HG02938 (cell line): ENCODE data around the gene EIF3F.
A peak's percentile ranks its signal among the peaks of the same experiment; 100 is the strongest.

ENCODE experiments used
- ATAC-seq: cut with Tn5 transposase; IDR thresholded peaks from one replicate; pipeline ENCODE4 v1.9.1; 2021; ENCODE audit warnings: mild to moderate bottlenecking, moderate library complexity; ENCODE audit not compliant: unreplicated experiment

The EIF3F gene

DNA sequence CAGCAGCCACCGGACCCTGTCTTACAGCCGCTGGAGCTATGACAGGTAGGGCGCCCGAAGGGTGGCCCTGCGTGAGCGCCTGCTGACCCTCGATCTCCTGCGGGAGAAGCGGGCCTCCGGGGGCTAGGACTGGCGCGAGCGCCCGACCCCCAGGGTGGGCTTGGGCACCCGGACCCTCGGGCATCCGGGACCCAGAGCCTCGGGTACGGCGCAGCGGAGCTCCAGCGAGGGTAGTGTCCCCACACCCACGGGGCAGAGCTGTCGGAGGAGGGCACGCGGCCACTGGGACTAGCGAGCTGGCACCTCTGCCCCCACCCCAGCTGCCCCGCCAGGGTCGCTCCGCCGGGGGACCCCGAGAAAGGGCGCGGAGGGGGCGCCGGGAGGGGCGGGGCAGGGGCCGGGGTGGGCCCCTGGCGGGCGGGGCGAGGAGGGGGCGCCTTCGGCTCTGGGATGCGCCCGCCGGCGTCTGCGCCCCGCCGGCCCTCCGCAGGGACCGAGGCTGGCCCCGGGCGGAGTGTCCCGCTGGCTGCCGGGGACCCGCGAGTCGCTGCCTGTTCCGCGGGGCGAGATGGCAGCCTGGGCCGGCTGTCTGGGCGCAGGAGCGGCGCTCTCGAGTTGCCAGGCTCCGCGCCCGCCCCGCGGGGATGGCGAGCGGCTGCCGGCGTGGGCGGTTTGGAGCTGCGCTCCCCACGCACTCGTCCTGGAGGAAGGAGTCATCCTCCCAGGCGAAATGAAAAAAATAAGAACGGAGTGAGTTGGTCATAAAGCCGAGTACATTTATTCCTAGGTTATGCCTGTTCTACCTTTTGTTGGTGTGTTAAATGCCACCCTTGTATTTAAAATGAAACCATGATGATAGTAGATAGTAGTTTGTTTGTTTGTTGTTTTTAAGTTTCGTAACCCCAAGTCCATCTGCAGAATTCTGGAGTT, 32.4 kb downstream of the EIF3F start:
- no peak for ATAC-seq

DNA sequence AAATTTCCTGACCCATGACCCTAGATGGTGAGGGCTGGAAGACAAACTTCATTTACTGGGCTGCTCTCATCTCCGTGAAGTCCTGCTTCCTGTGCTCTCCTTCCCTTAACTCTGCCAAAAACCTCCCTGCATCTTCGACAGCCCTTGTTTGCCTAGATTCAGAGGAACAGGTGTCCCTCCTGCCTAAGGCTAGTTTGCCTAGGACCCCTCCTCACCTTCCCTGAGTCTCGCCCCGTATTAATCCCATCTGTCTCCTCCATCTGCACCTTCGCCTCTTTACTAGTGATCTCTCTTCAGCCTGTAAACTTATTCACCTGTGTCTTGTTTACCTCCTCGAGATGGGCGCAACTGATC, 33.1 kb downstream of the EIF3F start:
- no peak for ATAC-seq

DNA sequence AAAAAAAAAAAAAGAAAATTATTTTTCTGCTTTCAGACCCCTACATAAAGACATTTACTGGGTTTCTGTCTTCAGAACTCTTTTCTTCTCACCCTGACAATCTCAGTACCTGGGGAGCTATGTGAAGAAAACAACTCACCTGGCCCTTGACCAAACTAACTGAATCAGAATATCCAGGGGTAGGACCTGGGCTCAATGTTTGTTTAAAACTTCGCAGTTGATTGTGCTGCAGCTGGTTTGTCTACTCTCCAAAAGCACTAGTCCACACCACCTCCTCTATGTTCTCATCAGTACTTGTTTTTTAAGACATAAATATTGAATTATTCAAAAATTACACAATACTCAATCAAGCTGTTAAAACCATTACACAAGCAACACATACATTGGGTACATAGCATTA, 34.8 kb downstream of the EIF3F start:
- no peak for ATAC-seq

DNA sequence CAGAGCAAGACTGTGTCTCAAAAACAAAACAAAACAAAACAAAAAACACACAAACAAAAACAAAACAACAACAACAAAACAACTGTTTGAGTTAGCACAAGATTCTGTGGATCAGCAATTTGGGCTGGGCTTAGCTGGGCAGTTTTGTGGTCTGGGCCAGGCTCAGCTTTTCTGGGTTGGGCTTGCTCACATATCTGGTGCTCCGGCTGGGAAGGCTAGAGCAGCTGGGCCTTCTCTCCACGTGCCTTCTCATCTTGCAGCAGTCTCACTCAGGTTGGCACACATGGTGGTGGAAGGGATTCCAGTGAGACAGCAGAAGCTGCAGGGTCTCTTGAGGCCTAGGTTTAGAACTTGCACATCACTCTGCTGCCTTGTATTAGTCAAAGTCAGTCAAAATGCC, 35.7 kb downstream of the EIF3F start:
- ATAC-seq = no peak

DNA sequence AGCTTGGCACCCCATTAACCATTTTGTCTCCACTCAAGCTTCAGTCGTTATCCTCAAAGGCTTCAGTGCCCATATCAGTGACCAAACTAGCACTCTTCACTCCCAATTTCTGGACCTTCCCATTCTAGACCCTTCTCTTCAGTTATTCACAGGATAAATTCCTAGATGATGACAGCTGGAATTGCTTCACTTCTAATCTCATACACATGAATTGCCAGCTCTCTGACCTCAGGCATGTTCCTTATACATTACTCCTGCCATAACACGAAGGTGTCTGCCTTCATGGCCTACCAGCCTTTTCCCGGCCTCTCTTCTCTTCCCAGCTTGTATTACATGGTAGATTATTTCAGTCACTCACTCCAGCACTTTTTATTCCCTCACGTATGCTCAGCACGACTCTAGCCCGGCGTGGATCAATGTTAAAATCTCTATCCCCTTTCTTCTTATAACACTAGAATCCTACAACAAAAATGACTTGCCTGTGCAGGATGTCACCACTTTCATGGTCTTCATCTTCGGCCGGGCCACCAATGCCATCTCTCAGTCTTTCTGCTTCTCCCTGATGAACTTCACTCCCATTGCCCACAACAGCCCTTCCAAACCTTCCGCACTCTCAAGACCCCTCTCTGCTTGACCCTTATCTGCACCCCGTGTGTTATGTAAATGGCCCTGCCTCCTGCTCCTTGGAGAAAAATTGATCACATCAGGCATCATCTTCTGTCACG, 36.9 kb downstream of the EIF3F start:
- no peak for ATAC-seq

DNA sequence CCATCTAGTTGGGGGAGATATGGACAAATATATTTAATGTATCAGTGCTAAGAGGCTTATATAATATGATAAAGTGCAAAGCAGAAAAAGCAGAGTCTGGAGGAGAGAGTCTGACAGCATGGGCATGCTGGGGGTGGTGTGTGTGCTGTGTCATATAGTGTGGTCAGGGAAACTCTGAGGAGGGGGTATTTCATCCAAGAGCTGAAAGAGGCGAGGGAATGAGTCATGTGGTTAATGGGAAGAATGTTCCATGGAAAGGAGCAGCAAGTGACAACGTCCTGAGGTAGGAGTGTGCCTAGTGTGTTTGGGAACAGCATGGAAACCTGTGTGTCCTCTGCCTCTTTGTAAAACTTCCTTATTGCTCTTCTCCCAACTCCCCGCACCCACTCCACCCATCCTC, 38.0 kb downstream of the EIF3F start:
- no peak for ATAC-seq

DNA sequence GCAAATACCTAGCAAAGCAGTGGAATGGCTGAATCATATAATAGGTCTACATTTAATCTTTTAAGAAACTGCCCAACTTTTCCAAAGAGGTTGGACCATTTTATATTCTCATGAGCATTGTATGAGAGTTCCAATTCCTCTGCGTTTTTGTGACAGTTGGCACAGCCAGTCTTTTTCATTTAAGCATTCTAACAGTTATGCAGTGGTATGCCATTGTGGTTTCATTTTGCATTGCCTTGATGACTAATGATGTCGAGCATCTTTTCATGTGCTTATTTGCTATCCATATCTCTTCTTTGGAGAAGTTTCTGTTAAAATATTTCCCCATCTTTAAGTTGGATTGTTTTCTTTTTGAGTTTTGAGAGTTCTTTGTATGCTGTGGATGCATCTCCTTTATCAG, 38.7 kb downstream of the EIF3F start:
- no peak for ATAC-seq

DNA sequence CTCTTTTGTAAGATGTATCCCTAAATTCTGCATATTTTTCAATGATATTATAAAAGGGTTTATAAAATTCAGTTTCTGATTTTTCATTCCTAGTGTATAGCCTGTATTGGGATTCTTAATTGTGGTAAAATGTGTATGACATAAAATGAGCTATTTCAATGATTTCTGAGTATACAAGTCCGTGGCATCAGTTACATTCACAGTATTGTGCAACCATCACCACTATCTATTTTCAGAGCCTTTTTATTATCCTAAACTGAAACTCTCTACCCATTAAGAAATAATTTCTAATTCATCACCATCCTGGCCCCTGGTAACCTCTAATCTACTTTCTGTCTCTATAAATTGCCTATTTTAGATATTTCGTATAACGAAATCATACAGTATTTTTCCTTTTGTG, 39.8 kb downstream of the EIF3F start:
- no peak for ATAC-seq

DNA sequence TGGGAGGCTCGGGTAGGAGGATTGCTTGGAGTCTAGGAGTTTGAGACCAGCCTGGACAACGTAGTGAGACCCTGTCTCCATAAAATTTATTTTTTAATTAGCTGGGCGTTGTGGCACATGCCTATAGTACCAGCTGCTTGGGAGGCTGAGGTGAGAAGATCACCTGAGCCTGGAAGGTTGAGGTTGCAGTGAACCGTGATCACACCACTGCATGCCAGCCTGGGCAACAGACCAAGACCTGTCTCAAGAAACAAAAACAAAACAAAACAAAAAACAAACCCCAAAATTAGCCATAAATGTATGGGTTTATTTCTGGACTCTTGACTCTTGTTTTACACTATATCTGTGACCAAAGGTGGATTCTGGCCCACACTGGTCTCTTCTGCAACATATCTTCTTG, 41.6 kb downstream of the EIF3F start:
- no peak for ATAC-seq

DNA sequence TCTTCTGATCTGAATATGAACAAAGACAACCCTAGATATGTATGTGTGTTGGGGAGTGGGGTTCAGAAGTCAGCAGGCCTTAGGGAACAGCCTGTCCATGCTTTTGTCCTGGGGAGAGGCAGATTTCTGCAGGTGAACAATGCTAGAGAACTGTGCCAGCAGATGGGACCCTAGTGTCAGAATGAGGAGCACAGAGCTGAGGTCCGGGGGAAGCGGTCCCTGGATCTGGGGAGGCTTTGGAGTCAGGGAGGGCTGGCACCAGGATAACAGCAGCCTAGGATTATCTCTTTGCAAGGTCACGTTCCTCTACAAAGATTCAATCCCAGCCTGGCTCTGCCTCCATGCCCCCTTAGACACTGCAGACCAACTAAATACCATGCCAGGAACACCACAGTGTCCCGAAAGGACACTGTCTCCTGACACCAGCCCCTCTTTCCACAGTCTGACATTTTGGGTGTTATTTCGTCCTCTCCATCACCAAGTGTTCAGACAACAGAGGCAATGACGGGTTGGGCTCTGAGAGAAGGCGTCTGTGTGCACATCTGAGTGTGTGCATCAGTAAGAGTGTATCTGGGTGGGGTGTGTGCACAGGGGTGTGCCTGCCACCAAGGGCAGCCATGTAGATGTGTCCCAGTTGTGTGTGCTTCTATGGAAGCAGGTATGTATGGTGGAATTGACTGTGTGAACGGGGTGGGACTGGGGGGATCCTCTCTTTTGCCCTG, 43.5 kb downstream of the EIF3F start:
- ATAC-seq = no peak

DNA sequence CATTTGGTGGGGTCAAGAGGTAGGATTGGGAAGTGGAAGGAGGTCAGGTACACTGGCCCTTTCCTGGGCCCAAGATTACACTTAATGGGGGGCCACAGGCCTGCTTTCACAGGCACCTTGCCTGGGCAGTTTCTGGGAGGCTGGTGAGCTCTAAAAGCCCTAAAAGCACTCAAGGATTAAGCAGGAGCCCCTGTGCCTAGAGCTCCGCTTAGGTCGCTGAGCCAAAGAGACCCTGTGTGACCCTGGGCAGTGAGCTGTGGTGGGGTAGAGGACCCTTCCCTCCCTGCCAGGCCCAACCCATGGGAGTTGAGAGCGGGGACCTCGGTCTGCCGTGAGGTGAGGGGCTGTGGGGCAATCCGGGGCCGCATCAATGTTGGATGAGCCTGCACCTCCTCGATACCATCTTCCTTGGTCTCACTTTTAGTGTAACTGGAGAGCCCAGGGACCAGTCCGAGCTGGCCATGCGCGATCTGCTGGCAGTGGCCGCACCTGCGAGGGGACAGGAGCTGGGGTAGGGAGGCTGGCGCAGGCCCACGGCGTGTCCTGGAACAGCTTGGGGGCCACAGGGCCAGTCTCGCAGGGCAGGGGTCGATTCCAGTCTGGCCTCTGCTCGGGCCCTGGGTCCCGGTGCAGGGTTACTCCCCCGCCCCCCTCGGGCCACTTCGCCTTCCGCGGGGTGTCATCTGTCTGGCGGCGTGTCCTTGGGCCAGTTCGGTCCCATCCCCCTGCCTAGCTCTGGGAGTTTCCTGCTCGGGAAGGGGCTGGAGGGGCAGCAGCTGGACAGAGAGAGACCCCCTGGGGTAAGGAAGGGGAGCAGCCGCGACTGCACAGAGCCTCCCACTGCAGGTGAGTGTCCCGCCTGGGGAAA, 44.3 kb downstream of the EIF3F start:
- ATAC-seq = no peak

DNA sequence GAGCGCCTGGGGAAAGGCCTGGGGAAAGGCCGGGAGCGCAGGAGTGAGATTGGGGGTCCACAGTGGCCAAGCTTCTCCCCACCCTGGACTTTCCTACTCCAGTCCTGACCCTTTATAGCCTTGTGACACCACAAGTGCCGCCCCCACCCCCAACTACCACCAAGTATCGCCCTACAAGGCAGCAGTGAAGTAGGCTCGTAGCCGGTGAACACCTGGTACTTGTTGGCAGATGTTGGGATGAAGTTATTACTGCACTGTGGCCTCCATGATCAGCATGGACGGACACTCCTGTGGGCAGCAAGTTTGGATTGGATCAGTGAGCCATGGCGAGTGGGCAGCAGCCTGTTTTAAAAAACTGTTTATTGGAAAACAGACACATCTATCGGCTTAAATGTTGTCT, 45.0 kb downstream of the EIF3F start:
- ATAC-seq = no peak

DNA sequence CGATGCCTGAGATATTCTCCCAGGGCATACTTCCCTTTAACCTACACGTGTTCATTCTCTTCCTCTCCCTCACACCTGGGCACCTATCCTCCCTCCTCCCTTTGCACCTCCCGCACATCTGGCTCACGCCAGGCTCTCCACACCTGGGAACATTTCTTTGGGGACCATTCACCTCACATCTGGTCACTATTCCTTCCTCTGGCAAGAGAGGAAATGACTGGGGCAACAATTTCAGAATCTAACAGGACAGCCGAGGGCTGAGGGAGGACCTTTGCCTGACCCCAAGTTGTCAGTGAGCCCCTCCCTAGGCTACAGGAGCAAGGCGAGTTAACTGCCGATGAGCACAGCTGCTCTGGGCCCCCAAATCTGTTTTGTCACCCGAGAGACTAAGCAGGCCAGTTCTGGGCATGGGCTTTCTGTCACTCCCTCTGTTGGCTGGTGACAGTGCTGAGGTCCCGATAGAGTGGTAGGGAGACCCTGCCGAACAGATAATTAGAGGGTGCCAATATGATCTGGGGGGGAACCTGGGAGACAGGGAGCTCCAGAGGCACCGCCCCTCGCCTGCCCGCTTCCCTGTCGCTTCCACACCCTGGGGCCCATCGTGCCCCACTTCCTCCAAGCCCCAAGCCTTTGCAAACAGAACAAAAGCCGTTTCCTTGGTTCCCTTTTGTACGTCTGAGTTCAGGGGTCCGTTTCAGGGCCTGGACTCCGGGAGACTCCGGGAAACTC, 45.6 kb downstream of the EIF3F start:
- ATAC-seq = no peak

DNA sequence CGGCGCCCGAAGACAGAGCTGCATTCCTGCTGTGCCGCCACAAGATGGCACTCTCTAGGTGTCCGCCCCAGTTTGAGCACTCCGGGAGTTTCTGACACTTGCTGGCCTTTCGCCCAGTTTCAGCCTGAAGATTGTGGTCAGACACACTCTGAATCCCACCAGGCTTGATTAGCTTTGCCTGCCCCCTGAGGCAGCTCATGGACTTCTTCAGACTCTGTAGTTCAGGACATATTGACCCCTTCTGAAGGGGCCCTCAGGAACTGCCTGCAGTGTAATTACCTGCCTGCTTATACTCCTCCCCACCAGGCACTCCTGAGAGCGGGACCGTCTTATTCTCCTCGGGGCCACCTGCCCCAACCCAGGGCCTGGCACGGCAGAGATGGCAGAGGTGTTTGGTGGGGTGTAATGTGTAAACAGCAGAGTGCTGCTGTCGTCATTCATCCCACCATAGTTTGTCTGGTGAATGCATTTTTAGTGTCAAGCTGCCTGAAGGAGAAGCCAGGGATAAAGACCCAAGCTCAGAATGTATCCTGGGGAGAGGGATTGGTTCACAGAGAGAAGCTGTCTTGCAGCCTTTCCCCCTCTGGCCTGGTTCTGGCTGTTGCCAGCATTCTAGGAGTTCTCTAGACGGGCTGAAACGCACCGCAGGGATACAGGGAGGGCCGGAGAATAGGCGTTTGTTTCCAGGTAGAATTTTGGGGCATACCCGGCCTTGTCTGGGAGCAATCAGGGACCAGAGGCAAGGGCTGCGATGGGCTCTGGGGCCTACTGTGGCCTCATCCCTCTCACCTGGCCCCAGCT, 46.4 kb downstream of the EIF3F start:
- ATAC-seq = peak; percentile 71

DNA sequence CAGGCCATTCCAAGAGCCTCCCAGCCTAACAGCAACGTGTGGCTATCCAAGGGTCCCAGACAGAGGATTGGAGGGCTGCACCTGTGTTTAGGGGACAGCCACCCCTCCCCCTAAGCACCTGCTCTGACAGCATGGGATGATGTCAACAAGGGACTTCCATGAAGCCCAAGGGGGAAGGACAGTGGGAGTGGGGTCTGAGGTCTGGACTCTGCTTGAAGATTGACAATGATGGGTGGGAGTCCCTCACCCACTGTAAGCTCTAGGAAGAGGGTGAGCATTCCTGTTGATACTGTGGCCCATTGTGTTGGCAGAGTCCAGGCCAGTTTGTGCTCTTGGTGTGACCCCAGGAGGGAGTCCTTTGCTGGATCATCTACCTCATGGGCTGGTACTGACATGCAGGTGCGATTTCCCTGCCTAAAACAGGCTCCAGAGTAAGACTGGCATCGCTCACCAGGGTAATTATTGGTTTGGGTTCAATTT, 47.0 kb downstream of the EIF3F start:
- ATAC-seq = no peak

DNA sequence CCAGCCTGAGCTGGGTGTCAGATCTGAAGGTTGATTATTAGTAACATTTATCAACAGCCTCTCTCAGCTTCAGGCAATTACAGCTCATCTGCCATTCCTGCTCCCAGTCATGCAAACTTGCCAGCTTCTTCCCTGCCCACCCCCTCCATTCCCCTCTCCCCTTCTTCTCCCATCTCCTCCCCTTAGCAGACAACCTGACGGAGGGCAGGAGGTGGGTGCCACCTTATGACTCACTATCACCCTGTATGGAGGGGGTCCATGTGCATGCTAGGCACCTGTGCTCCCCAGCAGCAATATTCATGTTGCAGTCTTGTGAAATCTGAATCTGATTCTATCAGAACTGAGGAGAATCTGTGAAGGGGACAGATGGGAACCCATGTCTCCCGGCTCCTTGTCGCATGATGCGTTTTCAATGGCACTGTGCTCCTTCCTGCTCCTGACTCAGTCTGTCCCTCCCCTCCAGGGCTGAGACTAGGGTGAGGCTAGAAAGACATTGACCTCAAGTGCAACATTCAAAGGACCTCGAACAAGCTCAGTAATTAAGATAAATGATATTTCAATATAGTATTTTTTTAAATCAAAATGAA, 47.6 kb downstream of the EIF3F start:
- ATAC-seq = no peak

DNA sequence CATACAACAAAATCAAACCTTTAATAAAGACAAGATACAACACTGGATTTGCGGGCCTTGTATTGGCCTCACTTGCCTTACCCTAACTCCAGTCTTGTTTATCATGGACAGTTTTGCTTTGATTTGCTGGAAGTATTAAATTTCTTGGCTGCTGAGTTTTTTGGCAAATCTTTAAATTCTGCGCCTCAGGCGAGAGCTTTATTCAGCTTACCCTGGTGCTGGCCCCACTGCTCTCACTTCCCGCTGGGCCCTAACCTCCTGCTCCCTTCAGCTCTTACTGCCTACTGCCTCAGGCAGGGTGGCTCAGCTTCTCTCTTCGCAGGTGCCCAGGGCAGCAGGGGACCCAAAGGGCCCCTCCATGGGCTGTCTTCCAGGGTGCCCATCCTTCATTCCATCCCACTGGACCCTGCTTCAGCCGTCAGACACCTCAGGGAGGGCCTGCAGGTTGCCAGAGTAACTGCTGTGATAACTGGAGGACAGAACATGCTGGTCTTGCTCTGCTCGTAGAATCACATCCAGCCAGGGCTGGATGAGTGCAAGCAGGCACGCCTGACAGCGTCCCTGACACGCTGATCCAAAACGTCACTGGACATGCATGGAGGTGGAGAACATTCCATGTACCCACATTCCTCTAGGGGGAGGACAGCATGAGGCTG, 48.2 kb downstream of the EIF3F start:
- ATAC-seq = no peak
